Measurements from ENCODE around the gene JDP2.

The JDP2 gene

GRCh38 chr14:75522983-75523318 lies 95.1 kb downstream of the JDP2 start:
- TF ChIP-seq CTCF (IDR thresholded peaks at IDR 0.05; ENCODE audit: low read depth, low read length): no peak
- no peak for DNase-seq (ENCODE audit: extremely low read depth, low read depth)

Measured in AG09319 (cell line).